SK-N-DZ (cell line): ENCODE measurements around the gene TEX10.
A peak's percentile ranks its signal among the peaks of the same experiment; 100 is the strongest.
"Not testable (repeated sequence)": the region's sequence is repeated elsewhere in the genome, so short reads cannot be mapped to it uniquely, and the experiment has no call there.

ENCODE experiments used
- DNase-seq: peaks from one replicate; pipeline ENCODE4 v3.0.0-alpha.2; 2015; ENCODE audit warnings: low spot score

TEX10 gene

GRCh38 chr9:100350188-100350587 lies 2.6 kb downstream of the TEX10 start:
- no peak for DNase-seq

- DNase-seq, result no peak
Observed at GRCh38 chr9:100346836-100347235, 5.9 kb downstream of the TEX10 start.

GRCh38 chr9:100341889-100342288 lies 10.9 kb downstream of the TEX10 start:
- DNase-seq, result no peak

GRCh38 chr9:100340224-100340623 lies 12.5 kb downstream of the TEX10 start:
- no peak for DNase-seq

GRCh38 chr9:100338736-100339135 lies 14.0 kb downstream of the TEX10 start:
- DNase-seq, result not testable (repeated sequence)

GRCh38 chr9:100324594-100325200 lies 28.0 kb downstream of the TEX10 start:
- peak; percentile 17 for DNase-seq

GRCh38 chr9:100322954-100323536 lies 29.7 kb downstream of the TEX10 start:
- DNase-seq, result peak; percentile 27

GRCh38 chr9:100317706-100318105 lies 35.0 kb downstream of the TEX10 start:
- DNase-seq, result no peak

GRCh38 chr9:100315561-100315960 lies 37.2 kb downstream of the TEX10 start:
- no peak for DNase-seq

GRCh38 chr9:100309992-100310391 lies 42.8 kb downstream of the TEX10 start:
- DNase-seq, result no peak

- DNase-seq, result no peak
Observed at GRCh38 chr9:100308965-100309564, 43.7 kb downstream of the TEX10 start.

GRCh38 chr9:100307080-100307479 lies 45.7 kb downstream of the TEX10 start:
- DNase-seq, result no peak

GRCh38 chr9:100306283-100306682 lies 46.5 kb downstream of the TEX10 start:
- DNase-seq, result no peak

GRCh38 chr9:100303747-100304146 lies 49.0 kb downstream of the TEX10 start:
- no peak for DNase-seq

GRCh38 chr9:100298378-100298777 lies 54.4 kb downstream of the TEX10 start:
- no peak for DNase-seq

GRCh38 chr9:100296407-100296806 lies 56.3 kb downstream of the TEX10 start:
- DNase-seq, result no peak

GRCh38 chr9:100295240-100295639 lies 57.5 kb downstream of the TEX10 start:
- no peak for DNase-seq

- no peak for DNase-seq
Observed at GRCh38 chr9:100294806-100295205, 57.9 kb downstream of the TEX10 start.

- no peak for DNase-seq
Observed at GRCh38 chr9:100294341-100294740, 58.4 kb downstream of the TEX10 start.

GRCh38 chr9:100292414-100292813 lies 60.3 kb downstream of the TEX10 start:
- DNase-seq, result no peak

GRCh38 chr9:100290714-100291113 lies 62.0 kb downstream of the TEX10 start:
- DNase-seq, result no peak

- DNase-seq, result no peak
Observed at GRCh38 chr9:100287186-100287585, 65.6 kb downstream of the TEX10 start.

GRCh38 chr9:100286257-100286656 lies 66.5 kb downstream of the TEX10 start:
- no peak for DNase-seq
